HG02970 (cell line): Measurements from ENCODE around the gene TMEM190.
A peak's percentile ranks its signal among the peaks of the same experiment; 100 is the strongest.
"Not testable (repeated sequence)": the region's sequence is repeated elsewhere in the genome, so short reads cannot be mapped to it uniquely, and the experiment has no call there.

Experiments used
- ATAC-seq: cut with Tn5 transposase; IDR thresholded peaks from one replicate; pipeline ENCODE4 v1.9.1; 2021; ENCODE audit warnings: mild to moderate bottlenecking, moderate library complexity, moderate number of reproducible peaks; ENCODE audit not compliant: unreplicated experiment, low FRiP score

The TMEM190 gene

DNA sequence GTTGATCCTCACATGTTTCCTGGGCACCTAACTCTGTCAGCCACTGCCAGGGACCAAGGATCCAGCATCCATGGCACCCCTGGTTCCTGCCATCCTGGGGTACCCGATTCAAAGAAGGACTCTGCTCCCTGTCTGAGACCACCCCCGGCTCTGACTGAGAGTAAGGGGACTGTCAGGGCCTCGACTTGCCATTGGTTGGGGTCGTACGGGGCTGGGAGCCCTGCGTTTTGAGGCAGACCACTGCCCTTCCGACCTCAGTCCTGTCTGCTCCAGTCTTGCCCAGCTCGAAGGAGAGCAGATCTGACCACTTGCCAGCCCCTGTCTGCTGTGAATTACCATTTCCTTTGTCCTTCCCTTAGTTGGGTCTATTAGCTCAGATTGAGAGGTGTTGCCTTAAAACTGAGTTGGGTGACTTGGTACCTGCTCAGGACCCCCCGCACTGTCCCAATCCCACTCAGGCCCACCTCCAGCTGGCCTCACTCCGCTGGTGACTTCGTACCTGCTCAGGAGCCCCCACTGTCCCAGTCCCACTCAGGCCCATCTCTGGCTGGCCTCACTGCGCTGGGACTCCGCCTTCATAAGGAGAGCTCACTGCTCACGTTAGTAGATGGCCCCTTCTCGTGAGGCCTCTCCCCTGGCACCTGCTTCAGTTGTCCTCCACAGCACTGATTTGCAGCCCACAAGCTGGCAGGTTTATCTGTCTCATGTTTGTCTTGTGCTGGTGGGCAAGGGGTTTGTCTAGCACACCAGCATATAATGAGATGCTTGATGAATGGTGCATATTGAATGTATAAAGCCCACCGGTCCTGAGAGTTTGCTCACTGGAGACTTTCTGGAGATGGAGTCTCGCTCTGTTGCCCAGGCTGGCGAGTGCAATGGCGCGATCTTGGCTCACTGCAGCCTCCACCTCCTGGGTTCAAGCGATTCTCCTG is 13.0 kb downstream of the TMEM190 start:
- ATAC-seq: no peak

DNA sequence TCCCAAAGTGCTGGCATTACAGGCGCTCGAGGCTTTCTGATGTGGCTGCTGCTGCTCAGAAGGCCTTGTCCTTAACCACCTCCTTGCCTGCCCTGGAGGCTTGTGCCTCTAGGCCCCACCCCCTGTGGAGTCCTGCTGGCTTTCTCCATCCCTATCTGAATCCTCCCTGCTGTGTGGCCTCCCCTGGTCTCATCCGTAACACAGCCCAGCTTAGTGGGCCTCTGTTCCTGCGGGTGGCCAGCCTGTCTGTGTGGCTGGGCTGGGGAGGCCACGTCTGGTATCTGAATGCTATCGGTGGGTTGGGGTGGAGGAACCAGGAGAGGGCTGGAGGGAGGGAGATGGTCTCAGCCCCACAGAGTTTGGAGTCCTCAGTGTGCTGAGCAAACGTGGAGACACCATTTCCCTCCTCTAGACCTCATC is 13.8 kb downstream of the TMEM190 start:
- no peak for ATAC-seq

DNA sequence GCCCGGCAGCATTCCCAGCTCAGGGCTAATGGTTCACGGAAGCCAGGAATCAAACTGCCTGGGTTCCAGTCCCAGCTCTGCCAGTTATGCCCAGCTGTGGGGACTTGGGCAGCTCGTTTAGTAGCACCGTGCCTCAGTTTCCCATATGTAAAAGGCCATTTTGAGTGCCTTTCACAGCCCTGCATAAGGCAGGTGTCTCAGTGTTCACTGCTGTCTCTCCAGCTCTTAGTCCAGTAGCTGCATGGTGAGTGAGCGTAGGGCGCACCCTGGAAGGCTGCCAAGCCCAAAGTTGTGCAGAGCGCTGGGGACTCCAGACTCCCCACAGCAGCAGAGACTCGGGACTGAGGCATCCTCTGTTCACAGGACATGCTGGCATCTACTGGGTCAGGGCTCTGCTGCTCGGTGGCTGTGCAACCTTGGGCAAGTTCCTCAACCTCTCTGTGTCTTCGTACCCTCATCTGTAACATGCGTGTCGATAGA is 14.6 kb downstream of the TMEM190 start:
- no peak for ATAC-seq

GRCh38 chr19:55391702-55392615 is 15.3 kb downstream of the TMEM190 start:
- ATAC-seq: no peak

DNA sequence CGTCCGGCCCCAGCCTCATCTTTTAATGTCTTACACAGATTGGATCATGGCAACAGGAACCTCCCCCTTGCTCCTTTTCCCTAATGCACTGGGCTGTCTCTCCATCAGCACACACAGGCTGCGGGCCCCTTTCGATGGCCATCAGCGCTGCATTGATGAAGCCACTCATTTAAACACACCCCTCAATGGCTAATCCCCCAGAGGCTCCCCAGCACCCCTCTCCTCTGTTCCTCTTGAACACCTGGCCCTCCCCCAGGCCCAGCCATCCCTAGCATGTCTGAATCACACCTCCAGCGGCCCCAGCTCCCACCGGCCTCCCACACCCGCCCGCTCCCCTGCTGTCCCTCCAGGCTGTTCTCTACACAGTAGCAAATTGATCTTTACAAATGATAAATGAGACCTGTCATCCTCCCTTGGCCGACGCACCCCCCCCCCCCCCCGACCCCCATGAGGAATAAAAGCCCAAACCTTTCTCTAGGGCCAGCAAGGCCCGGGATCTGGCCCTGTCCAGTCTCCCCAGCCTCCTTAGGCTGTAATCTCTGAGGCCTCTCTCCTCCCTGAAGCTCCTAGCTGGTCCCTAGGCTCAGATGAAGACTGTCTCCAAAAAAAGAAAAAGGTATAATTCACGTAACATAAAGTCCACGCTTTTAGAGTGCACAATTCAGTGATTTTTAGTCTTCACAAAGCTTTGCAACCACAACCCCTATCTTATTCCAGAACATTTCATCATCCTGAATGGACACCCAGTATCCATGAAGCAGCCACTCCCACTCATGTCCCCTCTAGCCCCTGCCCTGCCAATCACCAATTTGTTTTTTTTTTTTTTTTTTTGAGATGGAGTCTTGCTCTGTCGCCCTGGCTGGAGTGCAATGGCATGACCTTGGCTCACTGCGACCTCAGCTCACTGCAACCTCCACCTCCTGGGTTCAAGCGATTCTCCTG is 16.5 kb downstream of the TMEM190 start:
- no peak for ATAC-seq

GRCh38 chr19:55398200-55398925 is 21.7 kb downstream of the TMEM190 start:
- no peak for ATAC-seq

- ATAC-seq: no peak
Measured at GRCh38 chr19:55400281-55401087, 23.9 kb downstream of the TMEM190 start.

GRCh38 chr19:55401390-55401789 is 24.8 kb downstream of the TMEM190 start:
- not testable (repeated sequence) for ATAC-seq

DNA sequence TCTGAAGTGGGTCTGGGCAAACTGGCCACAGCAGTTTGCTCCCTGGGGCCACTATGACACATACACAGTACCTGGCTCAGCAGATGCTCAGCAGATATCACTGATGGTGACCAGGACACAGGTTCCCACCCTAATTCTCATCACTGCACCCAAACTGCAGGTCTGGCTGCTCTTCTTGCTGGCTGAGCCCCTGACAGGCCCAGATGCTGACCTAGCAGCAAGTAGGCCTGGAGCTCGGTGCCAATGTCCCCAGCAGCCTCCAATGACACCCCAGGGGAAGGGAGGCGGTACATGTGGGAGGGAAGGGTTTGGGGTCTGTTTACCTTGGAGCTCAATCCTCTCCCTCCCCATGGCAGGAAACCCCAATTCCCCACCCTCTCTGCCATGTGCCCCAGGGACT is 25.9 kb downstream of the TMEM190 start:
- no peak for ATAC-seq

DNA sequence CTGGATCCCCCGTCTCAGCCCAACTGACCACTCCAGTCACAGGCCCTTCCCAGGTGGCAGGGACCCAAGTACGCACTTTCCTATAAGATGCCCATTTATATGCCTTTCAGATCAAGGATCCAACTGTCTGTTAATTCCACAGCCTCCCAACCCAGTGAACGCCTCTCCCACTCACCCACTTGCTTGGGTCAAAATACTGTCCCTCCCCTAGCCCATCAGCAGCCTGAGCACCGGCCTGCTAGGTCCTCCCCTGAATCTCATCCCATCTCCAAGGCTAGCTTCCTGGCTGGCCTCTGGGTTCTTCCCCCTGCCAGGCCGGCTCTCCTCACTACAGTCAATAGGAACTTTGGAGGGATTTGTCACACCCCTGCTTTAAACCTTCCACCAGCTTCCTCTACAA is 29.0 kb downstream of the TMEM190 start:
- ATAC-seq: no peak

- no peak for ATAC-seq
Measured at GRCh38 chr19:55406091-55406825, 29.6 kb downstream of the TMEM190 start.

- ATAC-seq: peak; percentile 1
Measured at GRCh38 chr19:55406826-55407549, 30.4 kb downstream of the TMEM190 start.

GRCh38 chr19:55407550-55407799 is 30.8 kb downstream of the TMEM190 start, which contains the start of gene UBE2S:
UBE2S (minus strand) TSS chr19:55407788; CDS start chr19:55407589, 199 bp downstream.
- peak; percentile 28 for ATAC-seq

DNA sequence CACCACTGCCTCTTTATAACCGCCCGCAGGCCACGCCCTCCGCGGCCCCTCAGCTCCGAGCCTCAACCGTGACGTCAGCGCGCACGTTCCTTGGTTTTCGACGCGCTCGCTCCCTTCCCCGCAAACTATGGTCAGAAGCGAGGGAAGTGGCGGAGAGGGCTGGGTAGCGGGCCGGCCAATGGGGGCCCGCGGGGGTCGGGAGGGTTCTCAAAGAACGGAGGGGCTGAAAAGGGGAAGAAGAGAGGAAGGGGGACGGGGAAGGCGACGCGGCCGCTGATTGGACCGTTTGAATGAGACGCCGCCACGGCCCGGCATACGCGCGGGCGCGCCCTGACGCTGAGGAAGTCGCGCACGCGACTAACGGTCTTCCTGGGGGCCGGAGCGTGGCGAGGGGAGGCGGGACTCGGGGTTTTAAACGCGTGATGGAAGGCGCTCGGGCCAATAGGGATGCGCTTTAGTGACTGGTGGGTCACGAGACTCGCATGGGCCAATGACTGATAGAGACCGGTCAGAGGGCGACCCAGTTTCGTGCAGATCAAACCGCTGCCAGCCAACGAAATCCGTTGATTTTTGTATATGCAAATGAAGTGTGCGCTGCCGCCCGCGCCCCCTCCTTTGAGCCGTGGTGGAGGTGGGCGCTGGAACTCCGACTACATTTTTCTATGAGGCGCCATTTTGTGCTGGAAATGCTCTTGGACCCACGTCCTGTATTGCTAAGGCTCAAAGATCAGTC is 31.3 kb downstream of the TMEM190 start:
- ATAC-seq: peak; percentile 76

- ATAC-seq: no peak
Measured at GRCh38 chr19:55408533-55408872, 31.9 kb downstream of the TMEM190 start.

- ATAC-seq: not testable (repeated sequence)
Measured at GRCh38 chr19:55409179-55409578, 32.6 kb downstream of the TMEM190 start.

- no peak for ATAC-seq
Measured at GRCh38 chr19:55410168-55410567, 33.5 kb downstream of the TMEM190 start.
